DOHH2 (cell line): ENCODE measurements around the gene VAV1.

Experiments used
- EZH2phosphoT487 ChIP-seq: fragments of 200-600 bp; sonication (generic); IDR thresholded peaks from 2 replicates; pipeline ENCODE4 v1.6.1; 2017; ENCODE audit warnings: borderline replicate concordance, mild to moderate bottlenecking, antibody characterized with exemption, low read length, moderate library complexity, mixed read lengths
- TF ChIP-seq, protein P1 (sequence below): fragments of 200-600 bp; sonication (generic); IDR thresholded peaks from one replicate; pipeline ENCODE4 v1.5.1; 2014; ENCODE audit warnings: antibody characterized with exemption, mild to moderate bottlenecking, low read depth, low read length; ENCODE audit not compliant: poor library complexity, severe bottlenecking

DNA sequence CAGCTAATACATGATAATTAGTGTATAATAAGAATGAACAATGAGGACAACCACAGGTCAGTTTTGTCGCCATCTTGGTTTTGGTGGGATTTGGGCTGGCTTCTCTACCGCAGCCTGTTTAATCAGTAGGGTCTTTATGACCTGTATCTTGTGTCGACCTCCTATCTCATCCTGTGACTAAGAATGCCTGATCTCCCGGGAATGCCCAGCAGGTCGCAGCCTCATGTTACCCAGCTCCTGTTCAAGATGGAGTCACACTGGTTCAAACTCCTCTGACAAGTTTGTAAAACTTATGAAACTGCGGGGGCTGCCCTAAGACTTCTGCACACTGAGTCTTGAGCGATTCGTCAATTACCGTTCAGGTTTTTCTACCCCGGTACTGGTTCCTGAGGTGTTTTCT, 93.3 kb downstream of the VAV1 start:
- TF ChIP-seq, protein P1, sequence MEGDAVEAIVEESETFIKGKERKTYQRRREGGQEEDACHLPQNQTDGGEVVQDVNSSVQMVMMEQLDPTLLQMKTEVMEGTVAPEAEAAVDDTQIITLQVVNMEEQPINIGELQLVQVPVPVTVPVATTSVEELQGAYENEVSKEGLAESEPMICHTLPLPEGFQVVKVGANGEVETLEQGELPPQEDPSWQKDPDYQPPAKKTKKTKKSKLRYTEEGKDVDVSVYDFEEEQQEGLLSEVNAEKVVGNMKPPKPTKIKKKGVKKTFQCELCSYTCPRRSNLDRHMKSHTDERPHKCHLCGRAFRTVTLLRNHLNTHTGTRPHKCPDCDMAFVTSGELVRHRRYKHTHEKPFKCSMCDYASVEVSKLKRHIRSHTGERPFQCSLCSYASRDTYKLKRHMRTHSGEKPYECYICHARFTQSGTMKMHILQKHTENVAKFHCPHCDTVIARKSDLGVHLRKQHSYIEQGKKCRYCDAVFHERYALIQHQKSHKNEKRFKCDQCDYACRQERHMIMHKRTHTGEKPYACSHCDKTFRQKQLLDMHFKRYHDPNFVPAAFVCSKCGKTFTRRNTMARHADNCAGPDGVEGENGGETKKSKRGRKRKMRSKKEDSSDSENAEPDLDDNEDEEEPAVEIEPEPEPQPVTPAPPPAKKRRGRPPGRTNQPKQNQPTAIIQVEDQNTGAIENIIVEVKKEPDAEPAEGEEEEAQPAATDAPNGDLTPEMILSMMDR: no peak
- TF ChIP-seq EZH2phosphoT487: no peak
